A673 (cell line): Measurements from ENCODE around the gene VTN.

Experiments
- CTCF ChIP-seq: fragments of 300-800, 200-600 bp; sonication (generic); conservative IDR thresholded peaks from 2 replicates; pipeline ENCODE4 v1.5.1; 2017; ENCODE audit warnings: low read depth, mild to moderate bottlenecking, antibody characterized with exemption, low read length, moderate library complexity, mixed read lengths
- EZH2 ChIP-seq: fragments of 200-600 bp; sonication (generic); IDR thresholded peaks from 2 replicates; pipeline ENCODE4 v1.6.1; 2017; ENCODE audit warnings: borderline replicate concordance, low read depth, mild to moderate bottlenecking, mixed read lengths, antibody characterized with exemption, low read length; ENCODE audit not compliant: poor library complexity, severe bottlenecking

GRCh38 chr17:28390563-28390962 lies 20.5 kb upstream of the VTN start:
- TF ChIP-seq CTCF (no peak), EZH2 (no peak)
